Activated effector memory CD4-positive, alpha-beta T cell treated with anti-CD3 and anti-CD28 coated beads, Interleukin-2, amount 50 U/mL, for 16 hours (primary cell): ENCODE data around the gene RAB23.

Experiments used
- DNase-seq: peaks from one replicate; pipeline ENCODE4 v3.0.0-alpha.2; 2020

The RAB23 gene

GRCh38 chr6:57242505-57242904, 20.4 kb upstream of the RAB23 start:
- no peak for DNase-seq

GRCh38 chr6:57226221-57226620, 4.1 kb upstream of the RAB23 start:
- DNase-seq: no peak

GRCh38 chr6:57224769-57225515, 2.8 kb upstream of the RAB23 start:
- DNase-seq: no peak

- DNase-seq: no peak
Observed at GRCh38 chr6:57222743-57223077, 603 bp upstream of the RAB23 start.

- DNase-seq: peak; percentile 81
Observed at GRCh38 chr6:57221191-57221935, 744 bp downstream of the RAB23 start.

GRCh38 chr6:57220083-57220703, 1.9 kb downstream of the RAB23 start:
- DNase-seq: no peak

- no peak for DNase-seq
Observed at GRCh38 chr6:57217270-57217669, 4.8 kb downstream of the RAB23 start.

- no peak for DNase-seq
Observed at GRCh38 chr6:57216235-57217101, 5.6 kb downstream of the RAB23 start.

GRCh38 chr6:57215260-57215659, 6.8 kb downstream of the RAB23 start:
- DNase-seq: no peak

GRCh38 chr6:57210060-57210459, 12.0 kb downstream of the RAB23 start:
- DNase-seq: no peak

- DNase-seq: no peak
Observed at GRCh38 chr6:57209030-57209429, 13.1 kb downstream of the RAB23 start.

GRCh38 chr6:57207872-57208271, 14.2 kb downstream of the RAB23 start:
- no peak for DNase-seq

- no peak for DNase-seq
Observed at GRCh38 chr6:57207141-57207540, 15.0 kb downstream of the RAB23 start.

- no peak for DNase-seq
Observed at GRCh38 chr6:57205550-57206328, 16.4 kb downstream of the RAB23 start.

- DNase-seq: no peak
Observed at GRCh38 chr6:57201718-57202117, 20.4 kb downstream of the RAB23 start.

- DNase-seq: no peak
Observed at GRCh38 chr6:57198926-57199636, 23.0 kb downstream of the RAB23 start.

- DNase-seq: no peak
Observed at GRCh38 chr6:57195457-57195856, 26.6 kb downstream of the RAB23 start.

GRCh38 chr6:57193177-57193576, 28.9 kb downstream of the RAB23 start:
- DNase-seq: no peak

- no peak for DNase-seq
Observed at GRCh38 chr6:57190140-57190539, 32.0 kb downstream of the RAB23 start.

- no peak for DNase-seq
Observed at GRCh38 chr6:57183336-57183735, 38.8 kb downstream of the RAB23 start.

- no peak for DNase-seq
Observed at GRCh38 chr6:57182017-57182432, 40.1 kb downstream of the RAB23 start.

- no peak for DNase-seq
Observed at GRCh38 chr6:57180596-57180995, 41.5 kb downstream of the RAB23 start.
